ENCODE measurements around the gene SF1.

Gene SF1

GRCh38 chr11:64720167-64720566 is 58.2 kb downstream of the SF1 start:
- no peak overlapping the region for H3K9ac ChIP-seq (ENCODE audit: low read depth, low read length)
- H3K36me3 ChIP-seq (ENCODE audit: insufficient read depth, low read length): no peaks in the 10 kb centered on the region
- no peak overlapping the region for H3K4me2 ChIP-seq (ENCODE audit: insufficient read depth, low read length)
- H2AFZ ChIP-seq (ENCODE audit: low read depth, low read length): no peak overlapping the region
- peaks cover 13% of the 10 kb centered on the region for H3K4me1 ChIP-seq (ENCODE audit: insufficient read depth, low read length)
- no peaks in the 10 kb centered on the region for H3K79me2 ChIP-seq (ENCODE audit: insufficient read depth, low read length)
- no peaks in the 10 kb centered on the region for H3K9me3 ChIP-seq (ENCODE audit: insufficient read depth, low read length, severe bottlenecking)
- no peak overlapping the region for H3K4me3 ChIP-seq (ENCODE audit: low read depth in 1 of 2, low read length in 2 of 2)
- peaks cover 14% of the 10 kb centered on the region for H3K27me3 ChIP-seq (ENCODE audit: insufficient read depth, low read length, poor library complexity)
- no peak for ATAC-seq (ENCODE audit: insufficient read depth, low read depth)
- DNase-seq: no peak
- H4K20me1 ChIP-seq (ENCODE audit: insufficient read depth, low read length): 0 out of 2 replicates have a peak, but pooled peaks cover 6% of the 10 kb centered on the region
- H3K27ac ChIP-seq (ENCODE audit: low read length): no peak overlapping the region
- no peak for TF ChIP-seq CTCF (IDR thresholded peaks at IDR 0.05; ENCODE audit: borderline replicate concordance, extremely low read depth, low read length, poor library complexity, severe bottlenecking)
- no peak for TF ChIP-seq EZH2 (IDR thresholded peaks at IDR 0.05; ENCODE audit: borderline replicate concordance, low read depth, low read length, severe bottlenecking)

GRCh38 chr11:64719406-64719805 is 58.9 kb downstream of the SF1 start:
- no peaks in the 10 kb centered on the region for H3K36me3 ChIP-seq (ENCODE audit: insufficient read depth, low read length)
- no peak for TF ChIP-seq CTCF (IDR thresholded peaks at IDR 0.05; ENCODE audit: borderline replicate concordance, extremely low read depth, low read length, poor library complexity, severe bottlenecking)
- TF ChIP-seq EZH2 (IDR thresholded peaks at IDR 0.05; ENCODE audit: borderline replicate concordance, low read depth, low read length, severe bottlenecking): no peak
- H3K79me2 ChIP-seq (ENCODE audit: insufficient read depth, low read length): no peaks in the 10 kb centered on the region
- no peak for ATAC-seq (ENCODE audit: insufficient read depth, low read depth)
- DNase-seq: no peak
- no peak overlapping the region for H3K4me2 ChIP-seq (ENCODE audit: insufficient read depth, low read length)
- H3K9me3 ChIP-seq (ENCODE audit: insufficient read depth, low read length, severe bottlenecking): no peaks in the 10 kb centered on the region
- no peak overlapping the region for H3K27ac ChIP-seq (ENCODE audit: low read length)
- H3K4me3 ChIP-seq (ENCODE audit: low read depth in 1 of 2, low read length in 2 of 2): no peak overlapping the region
- 0 out of 2 replicates have a peak, but pooled peaks cover 6% of the 10 kb centered on the region for H4K20me1 ChIP-seq (ENCODE audit: insufficient read depth, low read length)
- H3K9ac ChIP-seq (ENCODE audit: low read depth, low read length): no peak overlapping the region
- no peak overlapping the region for H2AFZ ChIP-seq (ENCODE audit: low read depth, low read length)
- peaks cover 13% of the 10 kb centered on the region for H3K4me1 ChIP-seq (ENCODE audit: insufficient read depth, low read length)
- peaks cover 15% of the 10 kb centered on the region for H3K27me3 ChIP-seq (ENCODE audit: insufficient read depth, low read length, poor library complexity)

- DNase-seq: no peak
- Histone ChIP-seq H3K9ac (ENCODE audit: low read depth, low read length) (no peak overlapping the region), H4K20me1 (ENCODE audit: insufficient read depth, low read length) (0 out of 2 replicates have a peak, but pooled peaks cover 6% of the 10 kb centered on the region), H3K79me2 (ENCODE audit: insufficient read depth, low read length) (no peaks in the 10 kb centered on the region), H3K4me1 (ENCODE audit: insufficient read depth, low read length) (peaks cover 7% of the 10 kb centered on the region), H3K27me3 (ENCODE audit: insufficient read depth, low read length, poor library complexity) (peaks cover 15% of the 10 kb centered on the region), H3K4me3 (ENCODE audit: low read depth in 1 of 2, low read length in 2 of 2) (no peak overlapping the region), H3K27ac (ENCODE audit: low read length) (no peak overlapping the region), H3K4me2 (ENCODE audit: insufficient read depth, low read length) (no peak overlapping the region), H3K9me3 (ENCODE audit: insufficient read depth, low read length, severe bottlenecking) (no peaks in the 10 kb centered on the region), H3K36me3 (ENCODE audit: insufficient read depth, low read length) (no peaks in the 10 kb centered on the region), H2AFZ (ENCODE audit: low read depth, low read length) (no peak overlapping the region)
- TF ChIP-seq EZH2 (IDR thresholded peaks at IDR 0.05; ENCODE audit: borderline replicate concordance, low read depth, low read length, severe bottlenecking): no peak
- no peak for TF ChIP-seq CTCF (IDR thresholded peaks at IDR 0.05; ENCODE audit: borderline replicate concordance, extremely low read depth, low read length, poor library complexity, severe bottlenecking)
- ATAC-seq (ENCODE audit: insufficient read depth, low read depth): no peak
Observed at GRCh38 chr11:64718780-64719124, 59.6 kb downstream of the SF1 start.
